HL-60/S4 (cell line): ENCODE measurements around the gene CHCHD6.

Experiments used
- in situ Hi-C: fragments of 300-500 bp; cut with MboI; formaldehyde crosslinking; loops from 2 replicates; pipeline ENCODE4 v1.14.3; 2022; ENCODE audit warnings: low sequenced_read_pairs

Gene CHCHD6

GRCh38 chr3:126968391-126969390 is 264.7 kb downstream of the CHCHD6 start:
- in situ Hi-C loops = no loop called here

GRCh38 chr3:126969586-126969985 is 265.5 kb downstream of the CHCHD6 start:
- in situ Hi-C loops = no loop called here

GRCh38 chr3:126970101-126970500 is 266.1 kb downstream of the CHCHD6 start:
- in situ Hi-C loops = no loop called here

GRCh38 chr3:126970921-126971320 is 266.9 kb downstream of the CHCHD6 start:
- in situ Hi-C loops = no loop called here

GRCh38 chr3:126971891-126972351 is 267.9 kb downstream of the CHCHD6 start:
- in situ Hi-C loops = no loop called here

GRCh38 chr3:126972866-126973265 is 268.8 kb downstream of the CHCHD6 start:
- in situ Hi-C loops = no loop called here

GRCh38 chr3:126973814-126974213 is 269.8 kb downstream of the CHCHD6 start:
- in situ Hi-C loops = no loop called here

- in situ Hi-C loops = no loop called here
These were observed 270.7 kb downstream of the CHCHD6 start for GRCh38 chr3:126974756-126975155.

- in situ Hi-C loops = no loop called here
These were observed 272.9 kb downstream of the CHCHD6 start for GRCh38 chr3:126976906-126977305.

GRCh38 chr3:126977821-126978220 is 273.8 kb downstream of the CHCHD6 start:
- in situ Hi-C loops = no loop called here

- in situ Hi-C loops = no loop called here
These were observed 274.3 kb downstream of the CHCHD6 start for GRCh38 chr3:126978291-126978690.

- in situ Hi-C loops = no loop called here
These were observed 275.1 kb downstream of the CHCHD6 start for GRCh38 chr3:126979046-126979628.

GRCh38 chr3:126980266-126980811 is 276.3 kb downstream of the CHCHD6 start:
- in situ Hi-C loops = no loop called here

GRCh38 chr3:126982126-126982470 is 278.1 kb downstream of the CHCHD6 start:
- in situ Hi-C loops = no loop called here

- in situ Hi-C loops = no loop called here
These were observed 278.6 kb downstream of the CHCHD6 start, which contains the start of gene PLXNA1 for GRCh38 chr3:126982471-126983175. TSS of gene PLXNA1 (plus strand) at chr3:126983115. CDS start at chr3:126988594, 5,479 bp downstream.

GRCh38 chr3:126983276-126983652 is 279.2 kb downstream of the CHCHD6 start:
- in situ Hi-C loops = no loop called here

GRCh38 chr3:126983653-126984390 is 279.8 kb downstream of the CHCHD6 start:
- in situ Hi-C loops = no loop called here

GRCh38 chr3:126984391-126985131 is 280.5 kb downstream of the CHCHD6 start:
- in situ Hi-C loops = no loop called here

GRCh38 chr3:126985132-126985985 is 281.3 kb downstream of the CHCHD6 start:
- in situ Hi-C loops = no loop called here
